WTC11 (cell line): ENCODE data around the gene FAM216A. TPM values are rescaled to one million over a fixed set of nuclear protein-coding genes. Genes with fewer than 3 reads are reported as not detected.

Experiments used
- AFF4 ChIP-seq: sonication (generic); formaldehyde crosslinking; IDR thresholded peaks from 2 replicates; pipeline ENCODE4 v1.8.1; 2023; ENCODE audit warnings: mild to moderate bottlenecking, missing genetic modification reagents, borderline replicate concordance
- ATF3 ChIP-seq: sonication (generic); formaldehyde crosslinking; conservative IDR thresholded peaks from 2 replicates; pipeline ENCODE4 v1.8.1; 2022; ENCODE audit warnings: mild to moderate bottlenecking, missing genetic modification reagents
- E2F1 ChIP-seq: sonication (generic); formaldehyde crosslinking; IDR thresholded peaks from 2 replicates; pipeline ENCODE4 v1.8.0; 2022; ENCODE audit warnings: mild to moderate bottlenecking, missing genetic modification reagents
- ETV6 ChIP-seq: sonication (generic); formaldehyde crosslinking; IDR thresholded peaks from 2 replicates; pipeline ENCODE4 v1.8.1; 2022; ENCODE audit warnings: mild to moderate bottlenecking, missing genetic modification reagents
- GRHL2 ChIP-seq: fragments of 250-450 bp; sonication (Bioruptor Pico); IDR thresholded peaks from 2 replicates; pipeline ENCODE4 v1.8.0; 2022; ENCODE audit warnings: mild to moderate bottlenecking, moderate library complexity; ENCODE audit not compliant: insufficient replicate concordance, severe bottlenecking
- IRF2 ChIP-seq: sonication (generic); formaldehyde crosslinking; IDR thresholded peaks from 2 replicates; pipeline ENCODE4 v1.8.0; 2022; ENCODE audit warnings: low read depth, missing genetic modification reagents, borderline replicate concordance
- PRDM15 ChIP-seq: sonication (generic); formaldehyde crosslinking; IDR thresholded peaks from 2 replicates; pipeline ENCODE4 v1.8.0; 2022; ENCODE audit warnings: missing genetic modification reagents
- SOX15 ChIP-seq: fragments of 250-450 bp; sonication (Bioruptor Pico); IDR thresholded peaks from 2 replicates; pipeline ENCODE4 v1.9.0; 2021; ENCODE audit warnings: mild to moderate bottlenecking
- SP1 ChIP-seq: sonication (generic); formaldehyde crosslinking; conservative IDR thresholded peaks from 2 replicates; pipeline ENCODE4 v1.8.1; 2022; ENCODE audit warnings: missing genetic modification reagents
- STAT6 ChIP-seq: sonication (generic); formaldehyde crosslinking; conservative IDR thresholded peaks from 2 replicates; pipeline ENCODE4 v1.8.1; 2023; ENCODE audit warnings: mild to moderate bottlenecking, low read depth, missing genetic modification reagents, moderate library complexity
- TEAD4 ChIP-seq: sonication (generic); formaldehyde crosslinking; IDR thresholded peaks from 2 replicates; pipeline ENCODE4 v1.8.0; 2022; ENCODE audit warnings: mild to moderate bottlenecking, missing genetic modification reagents
- USF2 ChIP-seq: sonication (generic); formaldehyde crosslinking; IDR thresholded peaks from 2 replicates; pipeline ENCODE4 v1.8.1; 2023; ENCODE audit warnings: mild to moderate bottlenecking, missing genetic modification reagents, moderate library complexity
- ZMAT4 ChIP-seq: fragments of 250-450 bp; sonication (Bioruptor Pico); IDR thresholded peaks from 2 replicates; pipeline ENCODE4 v1.9.0; 2021; ENCODE audit warnings: mild to moderate bottlenecking
- ZNF219 ChIP-seq: sonication (generic); formaldehyde crosslinking; IDR thresholded peaks from 2 replicates; pipeline ENCODE4 v1.8.0; 2023; ENCODE audit warnings: missing genetic modification reagents, mild to moderate bottlenecking, borderline replicate concordance
- ZNF281 ChIP-seq: sonication (generic); formaldehyde crosslinking; IDR thresholded peaks from 2 replicates; pipeline ENCODE4 v1.8.0; 2023; ENCODE audit warnings: mild to moderate bottlenecking, missing genetic modification reagents
- ZNF396 ChIP-seq: fragments of 250-450 bp; sonication (Bioruptor Pico); IDR thresholded peaks from 2 replicates; pipeline ENCODE4 v1.8.0; 2021; ENCODE audit warnings: mild to moderate bottlenecking, moderate library complexity, borderline replicate concordance
- ZNF416 ChIP-seq: fragments of 250-450 bp; sonication (Bioruptor Pico); IDR thresholded peaks from 2 replicates; pipeline ENCODE4 v1.9.0; 2021; ENCODE audit warnings: mild to moderate bottlenecking, inconsistent platforms
- ZNF512 ChIP-seq: sonication (generic); formaldehyde crosslinking; IDR thresholded peaks from 2 replicates; pipeline ENCODE4 v1.8.1; 2022; ENCODE audit warnings: missing genetic modification reagents, borderline replicate concordance
- total RNA-seq: library from RNA; stranded (reverse); gene quantifications from 3 replicates; pipeline ENCODE4 v1.2.3, GENCODE V29; 2021

Gene FAM216A
- total RNA-seq, 1 experiment from 2014 or later = 16.9 TPM

- TF ChIP-seq PRDM15 (peak; percentile 83), SOX15 (CRISPR knock-in tag) (no peak), ZMAT4 (CRISPR knock-in tag) (no peak), GRHL2 (CRISPR knock-in tag) (no peak), ZNF281 (CRISPR knock-in tag) (peak; percentile 100), ATF3 (CRISPR knock-in tag) (peak; percentile 95), AFF4 (CRISPR knock-in tag) (peak; percentile 100), SP1 (CRISPR knock-in tag) (peak; percentile 99), IRF2 (CRISPR knock-in tag) (peak; percentile 93), ETV6 (peak; percentile 100), STAT6 (CRISPR knock-in tag) (0 out of 2 replicates have a peak, but pooled peaks have one; percentile 94), E2F1 (CRISPR knock-in tag) (peak; percentile 100), TEAD4 (peak; percentile 97), ZNF396 (CRISPR knock-in tag) (peak; percentile 91), ZNF416 (CRISPR knock-in tag) (no peak), ZNF219 (CRISPR knock-in tag) (peak; percentile 97), USF2 (CRISPR knock-in tag) (peak; percentile 41; the same call in 1 of the 2 replicates), ZNF512 (0 out of 2 replicates have a peak, but pooled peaks have one; percentile 70)
Observed at GRCh38 chr12:110501752-110502738, 33.4 kb downstream of the FAM216A start, which contains the start of the genes RAD9B and VPS29 (continued).
